Kidney (tissue), 14 donors: ENCODE results near the gene DHRS13. TPM values are rescaled to one million over a fixed set of nuclear protein-coding genes. Genes with fewer than 3 reads are reported as not detected.

Source experiments
- DNase-seq, 5 donors: peaks; one replicate each; pipeline ENCODE4 v3.0.0-alpha.2; 2013 to 2020
- FAIRE-seq: peaks from 2 replicates; lab custom pipeline; 2012; peaks lifted over from hg19 to GRCh38; lab: Jason Lieb, UNC
- H3K27ac ChIP-seq, 2 donors: one replicate each; pipeline ENCODE4 v1.7.0; 2013; ENCODE audit warnings: low read depth in 2 of 2, low read length in 2 of 2, inconsistent platforms in 1 of 2
- H3K27me3 ChIP-seq: one replicate; pipeline ENCODE4 v1.7.1; 2013; ENCODE audit warnings: low read length, inconsistent platforms; ENCODE audit not compliant: control insufficient read depth, insufficient read depth
- H3K36me3 ChIP-seq, 3 donors: one replicate each; pipeline versions ENCODE4 v1.7.0 to v1.7.1; 2013; ENCODE audit warnings: low read length in 3 of 3, control low read depth in 1 of 3, inconsistent platforms in 1 of 3; ENCODE audit not compliant: insufficient read depth in 3 of 3, control insufficient read depth in 2 of 3
- H3K4me1 ChIP-seq, 3 donors: one replicate each; pipeline versions ENCODE4 v1.7.0 to v1.7.1; 2013; ENCODE audit warnings: low read length in 3 of 3, inconsistent platforms in 1 of 3, low read depth in 1 of 3; ENCODE audit not compliant: control insufficient read depth in 2 of 3, insufficient read depth in 2 of 3
- H3K4me3 ChIP-seq, 3 donors: one replicate each; pipeline versions ENCODE4 v1.7.0 to v1.8.1; 2013; ENCODE audit warnings: low read length in 3 of 3, control low read depth in 1 of 3, inconsistent platforms in 1 of 3
- H3K9ac ChIP-seq, 3 donors: one replicate each; pipeline versions ENCODE4 v1.7.0 to v1.7.1; 2013; ENCODE audit warnings: low read length in 3 of 3, control low read depth in 1 of 3, inconsistent platforms in 1 of 3
- H3K9me3 ChIP-seq, 3 donors: one replicate each; pipeline versions ENCODE4 v1.7.0 to v1.7.1; 2013; ENCODE audit warnings: low read length in 3 of 3, control low read depth in 1 of 3, inconsistent platforms in 1 of 3; ENCODE audit not compliant: control insufficient read depth in 2 of 3, insufficient read depth in 1 of 3
- intact Hi-C: fragments of 100-400 bp; cut with DNase I; formaldehyde crosslinking; loops from one replicate; pipeline ENCODE4 v1.11.1; 2022
- polyA plus RNA-seq: library from polyadenylated mRNA; stranded (reverse); fragments of 350-450 nt; fragmentation: Illumina TruSeq; extraction: RNeasy Lipid Tissue Mini Kit (QIAGEN cat#74804); gene quantifications from one replicate; pipeline ENCODE4 v1.2.3, GENCODE V29; 2014; ENCODE audit warnings: low read depth, low replicate concordance; ENCODE audit not compliant: insufficient read depth
- total RNA-seq: library from RNA; stranded (reverse); fragmentation: NEBNext Ultra II Directional; extraction: Animal tissue kit (Norgen Biotek cat#: 25700); gene quantifications from one replicate; pipeline ENCODE4 v1.2.1, GENCODE V29; 2021
- TF ChIP-seq, protein P1 (sequence below): IDR thresholded peaks from 3 replicates; pipeline ENCODE4 v1.5.1; 2012; ENCODE audit warnings: mild to moderate bottlenecking, moderate library complexity, borderline replicate concordance; ENCODE audit not compliant: insufficient read depth; ENCODE audit errors: extremely low read depth
- donor health status: control.
- donor health status: control.
- donor health status: control.
- donor health status: control.
- donor health status: control.
- donor health status: DM: yes; HTN: yes; CAD: no.
- donor health status: Normal renal cell carcinoma (clear cell type).

The DHRS13 gene
- total and polyA plus RNA-seq, 2 donors from 2014 or later = 21.6 to 29.5 TPM

- Histone ChIP-seq H3K9me3 (no peaks in the 10 kb centered on the region), H3K4me3 (no peak overlapping the region), H3K9ac (no peak overlapping the region), H3K4me1 (peaks cover 0 to 7% (median 0%) of the 10 kb centered on the region in 3 donors), H3K36me3 (peaks cover 16 to 76% (median 47%) of the 10 kb centered on the region in 3 donors), H3K27me3 (no peaks in the 10 kb centered on the region), H3K27ac (no peak overlapping the region)
- TF ChIP-seq, protein P1, sequence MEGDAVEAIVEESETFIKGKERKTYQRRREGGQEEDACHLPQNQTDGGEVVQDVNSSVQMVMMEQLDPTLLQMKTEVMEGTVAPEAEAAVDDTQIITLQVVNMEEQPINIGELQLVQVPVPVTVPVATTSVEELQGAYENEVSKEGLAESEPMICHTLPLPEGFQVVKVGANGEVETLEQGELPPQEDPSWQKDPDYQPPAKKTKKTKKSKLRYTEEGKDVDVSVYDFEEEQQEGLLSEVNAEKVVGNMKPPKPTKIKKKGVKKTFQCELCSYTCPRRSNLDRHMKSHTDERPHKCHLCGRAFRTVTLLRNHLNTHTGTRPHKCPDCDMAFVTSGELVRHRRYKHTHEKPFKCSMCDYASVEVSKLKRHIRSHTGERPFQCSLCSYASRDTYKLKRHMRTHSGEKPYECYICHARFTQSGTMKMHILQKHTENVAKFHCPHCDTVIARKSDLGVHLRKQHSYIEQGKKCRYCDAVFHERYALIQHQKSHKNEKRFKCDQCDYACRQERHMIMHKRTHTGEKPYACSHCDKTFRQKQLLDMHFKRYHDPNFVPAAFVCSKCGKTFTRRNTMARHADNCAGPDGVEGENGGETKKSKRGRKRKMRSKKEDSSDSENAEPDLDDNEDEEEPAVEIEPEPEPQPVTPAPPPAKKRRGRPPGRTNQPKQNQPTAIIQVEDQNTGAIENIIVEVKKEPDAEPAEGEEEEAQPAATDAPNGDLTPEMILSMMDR = no peak
- DNase-seq = no peak
- FAIRE-seq = no peak
- intact Hi-C loops = no loop called here
Measured at GRCh38 chr17:28908640-28909167, 5.8 kb upstream of the DHRS13 start.

GRCh38 chr17:28907709-28908475 lies 5.0 kb upstream of the DHRS13 start:
- FAIRE-seq (no peak), DNase-seq (peak in 1 of 5 donors; percentile 47)
- TF ChIP-seq, protein P1 = no peak
- Histone ChIP-seq H3K9me3 (no peaks in the 10 kb centered on the region), H3K36me3 (peaks cover 16 to 68% (median 47%) of the 10 kb centered on the region in 3 donors), H3K27me3 (no peaks in the 10 kb centered on the region), H3K4me3 (no peak overlapping the region), H3K4me1 (peaks cover 0 to 13% (median 3%) of the 10 kb centered on the region in 3 donors), H3K9ac (no peak overlapping the region), H3K27ac (no peak overlapping the region)
- intact Hi-C loops = no loop called here

DNA sequence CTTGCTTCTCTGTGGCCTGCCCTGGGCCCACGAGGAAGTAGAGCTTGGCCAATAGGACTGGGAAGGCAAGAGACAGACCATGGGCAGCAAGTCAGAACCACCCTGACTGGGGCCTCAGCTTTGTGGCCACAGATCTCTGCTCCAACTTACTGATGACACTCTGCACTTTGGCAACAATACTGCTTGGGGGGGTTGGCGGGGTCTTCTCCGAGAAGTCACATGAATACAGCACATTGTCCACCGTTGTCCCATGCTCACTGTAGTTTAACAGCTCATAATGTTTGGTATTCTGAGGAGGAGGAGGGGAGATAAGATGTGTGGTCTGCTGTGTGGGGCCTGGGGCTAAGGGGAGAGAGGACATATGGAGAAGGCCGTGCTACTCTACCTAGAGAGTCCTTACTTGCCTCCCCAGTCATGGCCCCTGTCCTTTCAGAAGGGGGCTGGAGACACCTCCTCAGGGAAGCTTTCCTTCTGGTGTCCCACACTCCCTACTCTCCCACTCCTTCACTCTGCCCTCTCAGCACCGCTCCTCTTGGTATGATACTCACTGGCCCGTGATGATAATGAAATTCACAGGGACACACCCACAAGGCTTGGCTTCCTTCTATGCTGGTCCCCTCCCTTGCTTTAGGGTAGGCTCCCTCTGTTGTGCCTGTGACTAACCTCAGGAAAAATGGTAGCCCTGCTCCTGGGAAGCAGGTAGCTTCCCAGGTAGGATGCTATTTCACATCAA lies 4.0 kb upstream of the DHRS13 start:
- H3K4me3 ChIP-seq = no peak overlapping the region
- DNase-seq (no peak), FAIRE-seq (no peak)
- H3K36me3 ChIP-seq = peaks cover 16 to 57% (median 42%) of the 10 kb centered on the region in 3 donors
- no peak overlapping the region for H3K27ac ChIP-seq
- H3K9me3 ChIP-seq = no peaks in the 10 kb centered on the region
- TF ChIP-seq, protein P1 = no peak
- intact Hi-C loops = no loop called here
- peaks cover 0 to 13% (median 3%) of the 10 kb centered on the region in 3 donors for H3K4me1 ChIP-seq
- no peak overlapping the region for H3K9ac ChIP-seq
- H3K27me3 ChIP-seq = no peaks in the 10 kb centered on the region
